Neural progenitor cell (in vitro differentiated cells): Measurements from ENCODE around the gene MYL9. TPM values are rescaled to one million over a fixed set of nuclear protein-coding genes. Genes with fewer than 3 reads are reported as not detected.

Experiments
- DNase-seq: peaks from one replicate; pipeline ENCODE4 v3.0.0-alpha.2; 2016; ENCODE audit warnings: low spot score
- H2AFZ ChIP-seq: fragments of 200-600 bp; sonication (generic); replicated peaks from 2 replicates; pipeline ENCODE4 v1.6.1; 2016; ENCODE audit warnings: antibody characterized with exemption
- H3F3A ChIP-seq: fragments of 200-600 bp; sonication (generic); 2 replicates; pipeline ENCODE4 v1.6.1; 2016; ENCODE audit warnings: antibody characterized with exemption, low read depth
- H3K27ac ChIP-seq: fragments of 200-600 bp; sonication (generic); 2 replicates; pipeline ENCODE4 v1.5.1; 2016; ENCODE audit warnings: mild to moderate bottlenecking
- H3K27me3 ChIP-seq: fragments of 200-600 bp; sonication (generic); 2 replicates; pipeline ENCODE4 v1.6.1; 2016; ENCODE audit warnings: mild to moderate bottlenecking, moderate library complexity
- H3K36me3 ChIP-seq: fragments of 200-600 bp; sonication (generic); 2 replicates; pipeline ENCODE4 v1.5.1; 2016
- H3K4me1 ChIP-seq: fragments of 200-600 bp; sonication (generic); 2 replicates; pipeline ENCODE4 v1.6.1; 2016; ENCODE audit warnings: mixed run types
- H3K4me2 ChIP-seq: fragments of 200-600 bp; sonication (generic); 2 replicates; pipeline ENCODE4 v1.6.1; 2016
- H3K4me3 ChIP-seq: fragments of 200-600 bp; sonication (generic); 2 replicates; pipeline ENCODE4 v1.5.1; 2016
- H3K79me2 ChIP-seq: fragments of 200-600 bp; sonication (generic); 2 replicates; pipeline ENCODE4 v1.6.1; 2016; ENCODE audit warnings: low read depth
- H3K9ac ChIP-seq: fragments of 200-600 bp; sonication (generic); 2 replicates; pipeline ENCODE4 v1.6.1; 2016
- H3K9me3 ChIP-seq: fragments of 200-600 bp; sonication (generic); 2 replicates; pipeline ENCODE4 v1.5.1; 2016; ENCODE audit warnings: low read depth
- H4K20me1 ChIP-seq: fragments of 200-600 bp; sonication (generic); 2 replicates; pipeline ENCODE4 v1.6.1; 2016; ENCODE audit warnings: low read depth
- H3K27ac Mint-ChIP-seq: 3 replicates; pipeline ENCODE4 v1.8.0; 2021; ENCODE audit warnings: mixed read lengths
- H3K27me3 Mint-ChIP-seq: 2 replicates; pipeline ENCODE4 v1.8.0; 2022; ENCODE audit warnings: low read depth, mild to moderate bottlenecking, inconsistent platforms, moderate library complexity, mixed read lengths; ENCODE audit not compliant: insufficient read depth
- H3K36me3 Mint-ChIP-seq: 3 replicates; pipeline ENCODE4 v1.8.0; 2021; ENCODE audit warnings: mixed read lengths
- H3K4me1 Mint-ChIP-seq: 3 replicates; pipeline ENCODE4 v1.8.0; 2021; ENCODE audit warnings: mixed read lengths
- H3K4me3 Mint-ChIP-seq: 3 replicates; pipeline ENCODE4 v1.8.0; 2021; ENCODE audit warnings: mild to moderate bottlenecking, moderate library complexity, mixed read lengths
- H3K9me3 Mint-ChIP-seq: 3 replicates; pipeline ENCODE4 v1.8.0; 2020; ENCODE audit warnings: mixed read lengths
- EZH2 ChIP-seq: fragments of 200-600 bp; sonication (generic); IDR thresholded peaks from 2 replicates; pipeline ENCODE4 v1.6.1; 2017; ENCODE audit warnings: antibody characterized with exemption, mild to moderate bottlenecking, moderate library complexity
- EZH2phosphoT487 ChIP-seq: fragments of 200-600 bp; sonication (generic); IDR thresholded peaks from 2 replicates; pipeline ENCODE4 v1.6.1; 2017; ENCODE audit warnings: antibody characterized with exemption
- total RNA-seq: library from RNA; depleted of rRNA; stranded (reverse); fragments of >200 nt; gene quantifications from 2 replicates; pipeline ENCODE4 v1.2.3, GENCODE V29; 2015; ENCODE audit warnings: low replicate concordance
- TF ChIP-seq, protein P1 (sequence below): fragments of 200-600 bp; sonication (generic); IDR thresholded peaks from 2 replicates; pipeline ENCODE4 v1.5.1; 2017; ENCODE audit warnings: antibody characterized with exemption, mild to moderate bottlenecking

The MYL9 gene
- total RNA-seq, 1 donor from 2014 or later = 12.4 TPM

DNA sequence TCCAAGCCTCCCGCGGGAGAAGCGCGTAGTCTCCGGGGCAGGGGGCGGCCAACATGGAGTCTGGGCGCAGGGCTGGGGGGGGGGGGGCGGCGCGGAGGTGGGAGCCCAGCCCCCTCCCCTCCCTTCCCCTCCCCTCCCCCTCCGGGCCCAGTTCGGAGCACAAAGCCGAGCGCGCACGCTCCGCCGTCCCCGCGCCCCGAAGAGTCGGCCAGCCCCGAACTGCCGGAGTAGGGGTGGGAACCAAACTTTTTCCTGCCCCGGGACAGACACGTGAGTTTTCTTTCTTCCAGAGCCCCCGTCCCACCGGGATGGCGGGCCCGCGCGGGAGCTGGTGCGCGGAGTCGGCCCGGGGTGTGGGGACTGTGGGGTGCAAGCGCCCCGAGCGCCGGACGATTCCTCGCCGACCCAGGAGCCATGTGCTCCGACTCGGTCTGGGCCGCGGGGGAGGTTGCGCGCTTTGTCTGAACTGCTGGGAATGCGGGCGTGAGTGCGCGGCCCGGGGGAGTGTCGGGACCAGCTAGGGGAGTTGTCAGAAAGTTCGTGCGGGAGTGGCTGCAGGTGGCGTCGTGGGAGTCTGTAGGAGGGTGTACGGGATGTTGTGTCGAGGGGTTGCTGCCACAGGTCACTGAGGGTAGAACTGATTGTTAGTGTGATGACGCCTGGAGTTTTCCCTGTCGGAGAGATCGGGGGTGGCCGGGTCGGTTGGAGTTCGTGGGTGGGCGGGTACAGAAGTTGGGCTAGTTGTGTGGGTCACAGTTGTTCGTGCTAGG, 33.2 kb downstream of the MYL9 start:
- Mint-ChIP-seq H3K4me3 (peak overlapping the region; percentile 97), H3K27ac (peak overlapping the region; percentile 96), H3K36me3 (peaks cover 6% of the 10 kb centered on the region), H3K9me3 (no peaks in the 10 kb centered on the region), H3K27me3 (peaks cover 9% of the 10 kb centered on the region), H3K4me1 (peaks cover 39% of the 10 kb centered on the region)
- Histone ChIP-seq H3K79me2 (peaks cover 56% of the 10 kb centered on the region), H3K4me2 (peak overlapping the region; percentile 91), H3K36me3 (no peaks in the 10 kb centered on the region), H3K27me3 (no peaks in the 10 kb centered on the region), H3K4me1 (peaks cover 23% of the 10 kb centered on the region), H2AFZ (peak overlapping the region; percentile 75), H3K4me3 (peak overlapping the region; percentile 79), H3F3A (peaks cover 31% of the 10 kb centered on the region), H3K9ac (peak overlapping the region; percentile 61), H3K9me3 (no peaks in the 10 kb centered on the region), H3K27ac (no peak overlapping the region), H4K20me1 (peaks cover 41% of the 10 kb centered on the region)
- TF ChIP-seq, protein P1, sequence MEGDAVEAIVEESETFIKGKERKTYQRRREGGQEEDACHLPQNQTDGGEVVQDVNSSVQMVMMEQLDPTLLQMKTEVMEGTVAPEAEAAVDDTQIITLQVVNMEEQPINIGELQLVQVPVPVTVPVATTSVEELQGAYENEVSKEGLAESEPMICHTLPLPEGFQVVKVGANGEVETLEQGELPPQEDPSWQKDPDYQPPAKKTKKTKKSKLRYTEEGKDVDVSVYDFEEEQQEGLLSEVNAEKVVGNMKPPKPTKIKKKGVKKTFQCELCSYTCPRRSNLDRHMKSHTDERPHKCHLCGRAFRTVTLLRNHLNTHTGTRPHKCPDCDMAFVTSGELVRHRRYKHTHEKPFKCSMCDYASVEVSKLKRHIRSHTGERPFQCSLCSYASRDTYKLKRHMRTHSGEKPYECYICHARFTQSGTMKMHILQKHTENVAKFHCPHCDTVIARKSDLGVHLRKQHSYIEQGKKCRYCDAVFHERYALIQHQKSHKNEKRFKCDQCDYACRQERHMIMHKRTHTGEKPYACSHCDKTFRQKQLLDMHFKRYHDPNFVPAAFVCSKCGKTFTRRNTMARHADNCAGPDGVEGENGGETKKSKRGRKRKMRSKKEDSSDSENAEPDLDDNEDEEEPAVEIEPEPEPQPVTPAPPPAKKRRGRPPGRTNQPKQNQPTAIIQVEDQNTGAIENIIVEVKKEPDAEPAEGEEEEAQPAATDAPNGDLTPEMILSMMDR = no peak
- TF ChIP-seq EZH2 (no peak), EZH2phosphoT487 (no peak)
- DNase-seq = peak; percentile 74

GRCh38 chr20:36576081-36576445, 34.7 kb downstream of the MYL9 start:
- TF ChIP-seq EZH2 (no peak), EZH2phosphoT487 (no peak)
- TF ChIP-seq, protein P1 = no peak
- Mint-ChIP-seq H3K36me3 (peaks cover 13% of the 10 kb centered on the region), H3K4me1 (peaks cover 32% of the 10 kb centered on the region), H3K4me3 (peak overlapping the region; percentile 97), H3K27me3 (peaks cover 9% of the 10 kb centered on the region), H3K9me3 (no peaks in the 10 kb centered on the region), H3K27ac (no peak overlapping the region)
- no peak for DNase-seq
- peak overlapping the region; percentile 91 for H3K4me2 ChIP-seq
- no peak overlapping the region for H3K4me3 ChIP-seq
- H3K79me2 ChIP-seq = peaks cover 65% of the 10 kb centered on the region
- H3K9ac ChIP-seq = no peak overlapping the region
- H2AFZ ChIP-seq = no peak overlapping the region
- peaks cover 25% of the 10 kb centered on the region for H3K4me1 ChIP-seq
- no peaks in the 10 kb centered on the region for H3K36me3 ChIP-seq
- H3K27ac ChIP-seq = no peak overlapping the region
- peaks cover 38% of the 10 kb centered on the region for H3F3A ChIP-seq
- H3K9me3 ChIP-seq = no peaks in the 10 kb centered on the region
- peaks cover 48% of the 10 kb centered on the region for H4K20me1 ChIP-seq
- H3K27me3 ChIP-seq = no peaks in the 10 kb centered on the region

GRCh38 chr20:36578356-36579041, 37.2 kb downstream of the MYL9 start:
- no peak overlapping the region for H3K27ac ChIP-seq
- H3K79me2 ChIP-seq = peaks cover 68% of the 10 kb centered on the region
- peaks cover 48% of the 10 kb centered on the region for H4K20me1 ChIP-seq
- peaks cover 28% of the 10 kb centered on the region for H3F3A ChIP-seq
- no peak overlapping the region for H3K4me3 ChIP-seq
- H3K36me3 ChIP-seq = no peaks in the 10 kb centered on the region
- no peaks in the 10 kb centered on the region for H3K9me3 ChIP-seq
- H3K27me3 Mint-ChIP-seq = peaks cover 9% of the 10 kb centered on the region
- no peaks in the 10 kb centered on the region for H3K9me3 Mint-ChIP-seq
- peaks cover 7% of the 10 kb centered on the region for H3K4me1 ChIP-seq
- H3K36me3 Mint-ChIP-seq = peaks cover 21% of the 10 kb centered on the region
- peaks cover 13% of the 10 kb centered on the region for H3K4me1 Mint-ChIP-seq
- no peak overlapping the region for H3K9ac ChIP-seq
- H3K4me3 Mint-ChIP-seq = no peak overlapping the region
- no peak for TF ChIP-seq EZH2
- no peak for TF ChIP-seq EZH2phosphoT487
- TF ChIP-seq, protein P1 = no peak
- H3K4me2 ChIP-seq = no peak overlapping the region
- H3K27ac Mint-ChIP-seq = no peak overlapping the region
- no peak overlapping the region for H2AFZ ChIP-seq
- no peaks in the 10 kb centered on the region for H3K27me3 ChIP-seq
- no peak for DNase-seq
